Fibroblast of peridontal ligament (primary cell): Measurements from ENCODE around the gene CHTF18.
"Not testable (repeated sequence)": the region's sequence is repeated elsewhere in the genome, so short reads cannot be mapped to it uniquely, and the experiment has no call there.

ENCODE experiments used
- DNase-seq: peaks from one replicate; pipeline ENCODE4 v3.0.0-alpha.2; 2010; ENCODE audit errors: extremely low read depth

CHTF18 gene

DNA sequence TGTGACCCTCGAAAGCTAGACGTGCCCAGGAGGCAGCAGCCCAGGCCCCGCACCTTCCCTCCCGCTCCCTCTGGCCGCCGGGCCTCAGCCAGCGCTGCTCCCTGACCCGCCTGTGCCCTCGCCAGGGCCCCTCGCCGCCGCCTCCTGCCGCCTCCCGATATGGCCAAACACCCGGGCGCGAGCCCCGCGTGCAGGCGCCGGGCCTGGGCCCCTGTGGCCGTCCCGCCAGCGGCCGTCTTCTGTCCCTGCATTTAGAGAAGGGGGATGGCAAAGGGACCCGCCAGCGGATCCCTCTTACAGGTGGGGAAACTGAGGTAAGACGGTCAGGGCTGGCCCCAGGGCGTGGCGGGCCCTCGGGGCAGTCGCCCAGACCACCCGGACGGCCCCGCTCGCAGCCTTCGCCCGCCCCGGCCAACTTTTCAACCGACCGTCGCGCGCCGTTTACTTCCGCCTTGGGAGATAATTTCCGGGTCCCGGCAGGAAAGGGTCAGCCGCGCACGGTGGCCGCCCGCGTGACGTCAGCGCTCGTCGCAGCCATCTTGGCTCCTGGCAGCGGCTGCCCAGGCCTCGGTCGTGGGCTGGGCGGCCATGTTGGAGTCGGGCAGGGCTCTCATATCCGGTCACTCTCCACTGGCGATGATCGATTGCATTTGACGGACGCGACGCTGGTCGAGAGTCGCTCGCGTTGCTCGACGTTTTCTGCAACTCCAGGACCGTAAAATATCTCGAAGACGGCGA is 19.1 kb downstream of the CHTF18 start:
- DNase-seq: peak; percentile 84

DNA sequence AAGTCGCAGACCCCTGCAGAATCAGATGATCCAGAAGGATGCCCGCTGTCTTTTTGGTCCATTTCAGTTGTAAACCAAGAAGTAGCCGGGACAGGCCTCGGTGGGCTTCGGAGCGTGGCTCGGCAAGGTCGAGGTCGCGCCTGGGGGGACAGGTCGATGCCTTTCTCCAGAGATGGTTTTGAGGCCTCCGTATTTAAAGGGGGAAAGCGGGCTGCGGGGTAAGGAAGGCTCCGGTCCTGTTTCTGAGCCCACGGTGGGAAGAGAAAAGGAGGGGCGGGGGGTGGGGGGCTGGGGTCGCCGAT is 19.6 kb downstream of the CHTF18 start:
- DNase-seq: no peak

GRCh38 chr16:813204-813915 is 24.9 kb downstream of the CHTF18 start:
- peak; percentile 17 for DNase-seq

DNA sequence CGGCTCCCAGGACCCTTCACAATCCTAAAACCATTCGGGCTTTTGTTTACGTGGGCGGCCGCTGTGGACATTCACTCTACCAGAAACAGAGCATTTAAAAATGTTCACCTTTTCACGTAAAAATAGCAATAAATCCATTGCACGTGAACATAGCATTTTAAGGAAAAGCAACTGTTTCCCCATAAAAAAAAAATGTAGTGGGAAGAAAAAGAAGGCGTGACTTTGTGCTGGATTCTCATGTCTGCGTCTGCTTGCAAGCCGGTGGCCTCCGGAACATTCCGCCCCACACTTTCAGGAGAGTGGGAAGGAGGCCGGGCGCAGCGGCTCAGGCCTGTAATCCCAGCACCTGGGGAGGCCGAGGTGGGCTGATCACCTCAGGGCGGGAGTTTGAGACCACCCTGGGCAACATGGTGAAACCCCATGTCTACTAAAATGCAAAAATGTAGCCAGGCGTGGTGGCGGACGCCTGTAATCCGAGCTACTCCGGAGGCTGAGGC is 25.5 kb downstream of the CHTF18 start:
- DNase-seq: no peak

- DNase-seq: peak; percentile 23
Observed at GRCh38 chr16:814974-815373, 26.6 kb downstream of the CHTF18 start.

DNA sequence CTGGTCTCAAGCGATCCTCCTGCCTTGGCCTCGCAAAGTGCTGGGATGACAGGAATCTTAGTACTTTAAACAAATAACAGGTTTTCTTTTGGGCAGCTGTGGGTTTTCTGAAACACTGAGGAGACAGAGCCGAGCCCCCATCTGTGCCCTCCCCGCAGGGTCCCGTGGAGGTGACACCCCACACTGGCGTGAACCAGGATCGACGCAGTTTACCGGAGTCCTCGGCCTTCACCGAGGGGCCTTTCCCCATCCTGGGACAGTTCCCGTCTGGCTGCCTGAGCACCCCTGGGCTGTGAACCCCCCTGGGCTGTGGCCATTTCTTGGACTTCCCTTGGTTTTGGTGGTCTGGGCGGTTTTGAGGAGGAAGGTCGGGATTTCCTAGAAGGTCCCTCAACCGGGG is 27.4 kb downstream of the CHTF18 start:
- no peak for DNase-seq

DNA sequence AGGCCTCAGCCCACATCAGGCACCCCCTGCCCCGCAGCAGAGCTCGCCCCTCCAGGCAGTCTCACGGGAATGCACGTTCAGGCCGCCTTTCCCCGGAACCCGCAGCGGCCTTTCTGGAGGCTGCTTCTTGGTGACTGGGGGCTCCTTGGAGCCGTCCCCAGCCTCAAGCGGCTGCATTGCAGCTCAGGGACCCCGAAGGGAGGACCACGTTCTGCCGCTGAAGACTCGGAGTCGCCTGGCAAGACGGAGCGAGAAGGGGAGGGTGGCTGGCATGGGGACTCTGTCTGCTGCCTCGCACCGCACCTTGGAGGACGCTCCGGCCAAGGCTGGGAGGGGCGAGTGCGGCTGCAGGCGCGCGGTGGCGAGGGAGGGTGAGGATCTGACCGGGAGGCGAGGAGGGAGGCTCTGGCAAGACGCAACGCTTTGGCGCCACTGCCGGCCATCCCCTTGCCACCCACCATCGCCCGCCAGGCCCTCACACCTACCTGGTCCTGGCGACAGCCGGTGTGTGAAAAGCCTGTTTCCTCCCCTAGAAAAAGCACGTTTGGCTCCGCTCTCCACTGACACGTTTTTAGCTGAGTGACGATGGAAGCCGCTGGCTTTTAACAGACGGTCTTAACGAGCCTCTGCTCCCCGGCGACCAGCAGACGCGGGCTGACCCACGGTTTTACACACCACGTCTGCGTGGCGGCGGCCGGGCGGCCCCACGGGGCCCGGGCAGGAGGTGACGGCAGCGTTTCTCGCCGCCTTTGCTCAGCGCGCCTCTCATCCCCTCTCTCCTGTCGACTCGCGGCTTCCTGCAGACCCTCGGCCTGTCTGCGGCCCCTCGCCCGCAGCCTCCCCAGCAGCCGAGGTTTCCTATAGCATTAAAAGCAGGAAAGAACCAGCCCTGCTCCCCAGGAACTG is 28.8 kb downstream of the CHTF18 start:
- DNase-seq: no peak

- DNase-seq: no peak
Observed at GRCh38 chr16:818132-818531, 29.7 kb downstream of the CHTF18 start.

DNA sequence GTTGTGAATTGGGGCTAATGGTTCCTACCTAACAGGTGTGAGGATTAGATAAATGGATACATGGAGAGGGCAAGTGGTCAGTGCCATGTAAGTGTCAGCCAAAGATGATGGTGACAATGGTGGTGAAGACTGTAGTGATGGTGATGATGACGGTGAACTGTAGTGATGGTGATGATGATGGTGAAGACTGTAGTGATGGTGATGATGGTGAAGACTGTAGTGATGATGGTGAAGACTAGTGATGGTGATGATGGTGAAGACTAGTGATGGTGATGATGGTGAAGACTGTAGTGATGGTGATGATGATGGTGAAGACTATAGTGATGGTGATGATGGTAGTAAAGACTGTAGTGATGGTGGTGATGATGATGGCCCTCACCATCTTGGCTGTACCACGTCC is 30.2 kb downstream of the CHTF18 start:
- no peak for DNase-seq

GRCh38 chr16:819336-820043 is 31.1 kb downstream of the CHTF18 start:
- no peak for DNase-seq

DNA sequence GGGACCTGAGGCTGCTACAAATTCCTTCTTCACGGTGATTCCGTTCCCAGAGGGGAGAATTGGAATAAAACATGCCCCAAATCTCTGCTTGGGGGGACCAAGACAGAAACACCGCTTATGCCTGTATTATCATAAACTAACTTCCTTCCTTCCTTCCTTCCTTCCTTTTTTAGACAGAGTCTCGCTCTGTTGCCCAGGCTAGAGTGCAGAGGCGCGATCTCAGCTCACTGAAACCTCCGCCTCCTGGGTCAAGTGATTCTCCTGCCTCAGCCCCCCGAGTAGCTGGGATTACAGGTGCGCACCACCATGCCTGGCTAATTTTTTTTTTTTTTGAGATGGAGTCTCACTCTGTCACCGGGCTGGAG is 31.6 kb downstream of the CHTF18 start:
- not testable (repeated sequence) for DNase-seq

DNA sequence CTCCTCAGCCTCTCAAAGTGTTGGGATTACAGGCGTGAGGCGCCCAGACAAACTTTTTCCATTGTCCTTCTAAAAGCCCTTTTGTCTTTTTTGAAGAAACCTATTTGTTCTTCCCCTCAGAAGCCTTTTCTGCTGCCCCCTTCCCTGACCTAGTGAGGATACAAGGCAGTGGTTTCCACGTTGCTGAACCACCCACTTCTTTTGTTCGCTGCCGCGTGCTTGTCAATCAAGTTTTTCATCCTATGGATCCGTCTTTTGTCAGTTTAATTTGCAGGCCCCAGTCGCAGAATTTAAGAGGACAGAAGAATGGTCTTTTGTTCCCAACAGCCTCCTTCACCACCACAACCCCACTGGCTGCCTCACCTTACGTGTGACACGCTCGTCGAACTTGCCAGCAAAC is 32.3 kb downstream of the CHTF18 start:
- no peak for DNase-seq

- no peak for DNase-seq
Observed at GRCh38 chr16:821751-822150, 33.3 kb downstream of the CHTF18 start.

GRCh38 chr16:822174-822908 is 33.9 kb downstream of the CHTF18 start:
- no peak for DNase-seq

DNA sequence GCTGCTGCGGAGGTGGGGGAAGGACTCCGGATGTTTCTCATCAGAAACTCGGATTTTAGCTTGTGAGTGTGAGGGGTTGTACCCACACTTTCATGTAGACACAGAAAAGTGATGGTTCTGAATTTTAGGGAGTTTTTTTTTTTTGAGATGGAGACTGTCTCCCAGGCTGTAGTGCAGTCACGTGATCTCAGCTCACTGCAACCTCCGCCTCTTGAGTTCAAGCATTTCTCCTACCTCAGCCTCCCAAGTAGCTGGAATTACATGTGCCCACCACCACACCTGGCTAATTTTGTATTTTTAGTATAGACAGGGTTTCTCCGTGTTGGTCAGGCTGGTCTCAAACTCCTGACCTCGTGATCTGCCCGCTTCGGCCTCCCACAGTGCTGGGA is 34.5 kb downstream of the CHTF18 start:
- no peak for DNase-seq

- no peak for DNase-seq
Observed at GRCh38 chr16:824194-824593, 35.8 kb downstream of the CHTF18 start.

- no peak for DNase-seq
Observed at GRCh38 chr16:824601-825000, 36.2 kb downstream of the CHTF18 start.

DNA sequence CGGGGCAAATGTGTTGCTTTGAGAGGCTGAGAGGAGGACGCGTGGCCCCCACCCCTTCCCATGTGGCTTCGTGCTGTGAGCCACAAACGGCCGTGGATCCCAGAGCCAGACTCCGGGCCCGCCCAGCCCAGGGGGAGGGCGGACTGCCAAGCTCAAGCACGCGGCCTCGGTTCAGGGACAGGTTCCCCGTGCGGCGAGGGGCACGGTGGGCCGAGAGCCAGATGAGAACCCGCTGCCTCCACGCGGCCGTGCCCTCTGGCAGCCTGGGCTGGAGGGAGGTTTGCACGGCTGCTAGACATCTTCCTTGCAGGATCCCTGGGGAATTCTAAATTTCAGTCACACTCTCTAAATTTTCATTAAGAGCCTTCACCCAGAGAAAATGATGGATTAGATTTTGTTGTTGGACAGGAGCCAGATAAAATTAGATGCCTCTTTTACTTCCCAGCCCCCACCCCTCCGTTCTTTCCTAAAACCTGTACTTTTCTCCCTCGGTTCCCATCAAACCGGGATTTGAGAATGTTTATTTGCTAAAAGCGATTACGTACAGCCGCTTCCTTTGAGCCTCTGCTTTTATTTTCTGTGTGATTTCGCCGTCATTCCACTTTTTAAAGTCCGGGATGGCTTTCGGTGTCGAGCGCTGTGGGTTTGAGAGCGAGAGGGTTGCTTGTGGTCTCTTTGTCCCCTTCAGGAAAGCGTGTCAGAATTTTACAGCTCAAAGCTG is 37.1 kb downstream of the CHTF18 start:
- DNase-seq: peak; percentile 20

- DNase-seq: no peak
Observed at GRCh38 chr16:827513-827912, 39.1 kb downstream of the CHTF18 start.

- no peak for DNase-seq
Observed at GRCh38 chr16:828891-829290, 40.5 kb downstream of the CHTF18 start.
